Measurements from ENCODE around the gene SPTLC3. TPM values are rescaled to one million over a fixed set of nuclear protein-coding genes. Genes with fewer than 3 reads are reported as not detected.

The SPTLC3 gene
- total and polyA plus RNA-seq, 5 donors from 2014 or later: 0.12 to 0.54 (median 0.13) TPM; not detected in 2

GRCh38 chr20:13186043-13186774 lies 177.4 kb downstream of the SPTLC3 start:
- Mint-ChIP-seq H3K4me3 (no peak overlapping the region), H3K27ac (no peak overlapping the region), H3K9me3 (peaks cover 0 to 17% (median 3%) of the 10 kb centered on the region in 7 donors), H3K27me3 (peaks cover 4% of the 10 kb centered on the region), H3K4me1 (peaks cover 0 to 1% (median 0%) of the 10 kb centered on the region in 4 donors), H3K36me3 (no peaks in the 10 kb centered on the region)
- H3K9me3 ChIP-seq (ENCODE audit: control insufficient read depth in 2 of 2, low read length in 2 of 2): no peaks in the 10 kb centered on the region
- H3K27ac ChIP-seq (ENCODE audit: insufficient read depth, low read length, poor library complexity, severe bottlenecking): no peak overlapping the region
- no peaks in the 10 kb centered on the region for H3K27me3 ChIP-seq (ENCODE audit: control insufficient read depth, insufficient read depth, low read length)
- H3K36me3 ChIP-seq (ENCODE audit: control insufficient read depth, insufficient read depth, low read length): no peaks in the 10 kb centered on the region
- no peak for DNase-seq
- H3K4me3 ChIP-seq (ENCODE audit: low read depth, low read length): no peak overlapping the region
- H3K4me1 ChIP-seq (ENCODE audit: control insufficient read depth, insufficient read depth, low read length, poor library complexity, severe bottlenecking): no peaks in the 10 kb centered on the region
- ATAC-seq (ENCODE audit: low read depth in 2 of 2): no peak

- ATAC-seq (ENCODE audit: low read depth in 2 of 2): no peak
- H3K4me1 Mint-ChIP-seq: no peaks in the 10 kb centered on the region
- H3K36me3 Mint-ChIP-seq: no peaks in the 10 kb centered on the region
- H3K4me3 Mint-ChIP-seq: no peak overlapping the region
- no peak overlapping the region for H3K27ac Mint-ChIP-seq
- H3K27me3 ChIP-seq (ENCODE audit: control insufficient read depth, insufficient read depth, low read length): no peaks in the 10 kb centered on the region
- DNase-seq: no peak
- no peak overlapping the region for H3K27ac ChIP-seq (ENCODE audit: insufficient read depth, low read length, poor library complexity, severe bottlenecking)
- H3K27me3 Mint-ChIP-seq: peaks cover 4% of the 10 kb centered on the region
- no peak overlapping the region for H3K4me3 ChIP-seq (ENCODE audit: low read depth, low read length)
- H3K9me3 ChIP-seq (ENCODE audit: control insufficient read depth in 2 of 2, low read length in 2 of 2): no peaks in the 10 kb centered on the region
- no peaks in the 10 kb centered on the region for H3K4me1 ChIP-seq (ENCODE audit: control insufficient read depth, insufficient read depth, low read length, poor library complexity, severe bottlenecking)
- H3K9me3 Mint-ChIP-seq: peaks cover 0 to 17% (median 3%) of the 10 kb centered on the region in 7 donors
- no peaks in the 10 kb centered on the region for H3K36me3 ChIP-seq (ENCODE audit: control insufficient read depth, insufficient read depth, low read length)
Observed at GRCh38 chr20:13187899-13188298, 179.1 kb downstream of the SPTLC3 start.

GRCh38 chr20:13199279-13199678 lies 190.5 kb downstream of the SPTLC3 start:
- Mint-ChIP-seq H3K4me3 (no peak overlapping the region), H3K27me3 (no peaks in the 10 kb centered on the region), H3K27ac (no peak overlapping the region), H3K9me3 (peaks cover 0 to 3% (median 0%) of the 10 kb centered on the region in 7 donors), H3K4me1 (no peaks in the 10 kb centered on the region), H3K36me3 (no peaks in the 10 kb centered on the region)
- Histone ChIP-seq H3K9me3 (ENCODE audit: control insufficient read depth in 2 of 2, low read length in 2 of 2) (no peaks in the 10 kb centered on the region), H3K27me3 (ENCODE audit: control insufficient read depth, insufficient read depth, low read length) (no peaks in the 10 kb centered on the region), H3K4me3 (ENCODE audit: low read depth, low read length) (no peak overlapping the region), H3K4me1 (ENCODE audit: control insufficient read depth, insufficient read depth, low read length, poor library complexity, severe bottlenecking) (no peaks in the 10 kb centered on the region), H3K27ac (ENCODE audit: insufficient read depth, low read length, poor library complexity, severe bottlenecking) (no peak overlapping the region), H3K36me3 (ENCODE audit: control insufficient read depth, insufficient read depth, low read length) (no peaks in the 10 kb centered on the region)
- DNase-seq (no peak), ATAC-seq (ENCODE audit: low read depth in 2 of 2) (no peak)

GRCh38 chr20:13200767-13201500 lies 192.2 kb downstream of the SPTLC3 start:
- Mint-ChIP-seq H3K27ac (no peak overlapping the region), H3K27me3 (no peaks in the 10 kb centered on the region), H3K4me1 (no peaks in the 10 kb centered on the region), H3K36me3 (no peaks in the 10 kb centered on the region), H3K9me3 (peaks cover 0 to 3% (median 0%) of the 10 kb centered on the region in 7 donors), H3K4me3 (no peak overlapping the region)
- Histone ChIP-seq H3K4me1 (ENCODE audit: control insufficient read depth, insufficient read depth, low read length, poor library complexity, severe bottlenecking) (no peaks in the 10 kb centered on the region), H3K27me3 (ENCODE audit: control insufficient read depth, insufficient read depth, low read length) (no peaks in the 10 kb centered on the region), H3K4me3 (ENCODE audit: low read depth, low read length) (no peak overlapping the region), H3K36me3 (ENCODE audit: control insufficient read depth, insufficient read depth, low read length) (no peaks in the 10 kb centered on the region), H3K9me3 (ENCODE audit: control insufficient read depth in 2 of 2, low read length in 2 of 2) (no peaks in the 10 kb centered on the region), H3K27ac (ENCODE audit: insufficient read depth, low read length, poor library complexity, severe bottlenecking) (no peak overlapping the region)
- DNase-seq (no peak), ATAC-seq (ENCODE audit: low read depth in 2 of 2) (no peak)

- H3K27me3 ChIP-seq (ENCODE audit: control insufficient read depth, insufficient read depth, low read length): no peaks in the 10 kb centered on the region
- H3K4me1 Mint-ChIP-seq: no peaks in the 10 kb centered on the region
- no peak overlapping the region for H3K4me3 ChIP-seq (ENCODE audit: low read depth, low read length)
- peaks cover 0 to 3% (median 0%) of the 10 kb centered on the region in 7 donors for H3K9me3 Mint-ChIP-seq
- no peak for ATAC-seq (ENCODE audit: low read depth in 2 of 2)
- no peaks in the 10 kb centered on the region for H3K4me1 ChIP-seq (ENCODE audit: control insufficient read depth, insufficient read depth, low read length, poor library complexity, severe bottlenecking)
- no peaks in the 10 kb centered on the region for H3K36me3 Mint-ChIP-seq
- H3K27me3 Mint-ChIP-seq: no peaks in the 10 kb centered on the region
- H3K4me3 Mint-ChIP-seq: no peak overlapping the region
- no peak for DNase-seq
- H3K27ac Mint-ChIP-seq: no peak overlapping the region
- no peak overlapping the region for H3K27ac ChIP-seq (ENCODE audit: insufficient read depth, low read length, poor library complexity, severe bottlenecking)
- H3K9me3 ChIP-seq (ENCODE audit: control insufficient read depth in 2 of 2, low read length in 2 of 2): no peaks in the 10 kb centered on the region
- H3K36me3 ChIP-seq (ENCODE audit: control insufficient read depth, insufficient read depth, low read length): no peaks in the 10 kb centered on the region
Observed at GRCh38 chr20:13202565-13202964, 193.8 kb downstream of the SPTLC3 start.

- no peaks in the 10 kb centered on the region for H3K27me3 Mint-ChIP-seq
- no peak for ATAC-seq (ENCODE audit: low read depth in 2 of 2)
- Histone ChIP-seq H3K27me3 (ENCODE audit: control insufficient read depth, insufficient read depth, low read length) (no peaks in the 10 kb centered on the region), H3K4me3 (ENCODE audit: low read depth, low read length) (no peak overlapping the region), H3K9me3 (ENCODE audit: control insufficient read depth in 2 of 2, low read length in 2 of 2) (no peaks in the 10 kb centered on the region), H3K27ac (ENCODE audit: insufficient read depth, low read length, poor library complexity, severe bottlenecking) (no peak overlapping the region), H3K4me1 (ENCODE audit: control insufficient read depth, insufficient read depth, low read length, poor library complexity, severe bottlenecking) (no peaks in the 10 kb centered on the region), H3K36me3 (ENCODE audit: control insufficient read depth, insufficient read depth, low read length) (no peaks in the 10 kb centered on the region)
- no peak overlapping the region for H3K27ac Mint-ChIP-seq
- H3K4me3 Mint-ChIP-seq: no peak overlapping the region
- DNase-seq: no peak
- H3K9me3 Mint-ChIP-seq: peaks cover 0 to 3% (median 2%) of the 10 kb centered on the region in 7 donors
- no peaks in the 10 kb centered on the region for H3K4me1 Mint-ChIP-seq
- H3K36me3 Mint-ChIP-seq: no peaks in the 10 kb centered on the region
Observed at GRCh38 chr20:13205425-13205824, 196.7 kb downstream of the SPTLC3 start.

- no peaks in the 10 kb centered on the region for H3K27me3 ChIP-seq (ENCODE audit: control insufficient read depth, insufficient read depth, low read length)
- no peaks in the 10 kb centered on the region for H3K9me3 ChIP-seq (ENCODE audit: control insufficient read depth in 2 of 2, low read length in 2 of 2)
- H3K4me1 ChIP-seq (ENCODE audit: control insufficient read depth, insufficient read depth, low read length, poor library complexity, severe bottlenecking): no peaks in the 10 kb centered on the region
- Mint-ChIP-seq H3K4me3 (no peak overlapping the region), H3K4me1 (no peaks in the 10 kb centered on the region), H3K27ac (no peak overlapping the region), H3K9me3 (peaks cover 0 to 2% (median under 1%) of the 10 kb centered on the region in 7 donors), H3K36me3 (no peaks in the 10 kb centered on the region), H3K27me3 (no peaks in the 10 kb centered on the region)
- H3K4me3 ChIP-seq (ENCODE audit: low read depth, low read length): no peak overlapping the region
- ATAC-seq (ENCODE audit: low read depth in 2 of 2) (no peak), DNase-seq (no peak)
- no peak overlapping the region for H3K27ac ChIP-seq (ENCODE audit: insufficient read depth, low read length, poor library complexity, severe bottlenecking)
- H3K36me3 ChIP-seq (ENCODE audit: control insufficient read depth, insufficient read depth, low read length): no peaks in the 10 kb centered on the region
Observed at GRCh38 chr20:13205848-13206434, 197.2 kb downstream of the SPTLC3 start.

Measured in CD4-positive, CD25-positive, alpha-beta regulatory T cell (primary cell).